ENCODE data around the gene DOHH.

Gene DOHH

GRCh38 chr19:3477951-3478350 is 22.5 kb downstream of the DOHH start:
- no peak for TF ChIP-seq CTCF (IDR thresholded peaks at IDR 0.05; ENCODE audit: low read depth, low read length, missing control alignments)
- DNase-seq = no peak
- Histone ChIP-seq H3K36me3 (replicated peaks) (no peaks in the 10 kb centered on the region), H3K27me3 (replicated peaks) (peaks cover 3% of the 10 kb centered on the region), H3K27ac (no peak overlapping the region), H3K4me3 (ENCODE audit: low read depth, low read length) (no peak overlapping the region)
- in situ Hi-C loops (cut with HindIII; ENCODE audit: low pct_ligation_motif_present, low sequenced_read_pairs) = no loop called here

- H3K27ac ChIP-seq = no peak overlapping the region
- peaks cover 2% of the 10 kb centered on the region for H3K27me3 ChIP-seq (replicated peaks)
- no peak overlapping the region for H3K4me3 ChIP-seq (ENCODE audit: low read depth, low read length)
- no peak for TF ChIP-seq CTCF (IDR thresholded peaks at IDR 0.05; ENCODE audit: low read depth, low read length, missing control alignments)
- no peaks in the 10 kb centered on the region for H3K36me3 ChIP-seq (replicated peaks)
- in situ Hi-C loops (cut with HindIII; ENCODE audit: low pct_ligation_motif_present, low sequenced_read_pairs) = no loop called here
- no peak for DNase-seq
Measured at GRCh38 chr19:3477506-3477905, 23.0 kb downstream of the DOHH start.

- Histone ChIP-seq H3K4me3 (ENCODE audit: low read depth, low read length) (no peak overlapping the region), H3K36me3 (replicated peaks) (no peaks in the 10 kb centered on the region), H3K27ac (no peak overlapping the region), H3K27me3 (replicated peaks) (peaks cover 2% of the 10 kb centered on the region)
- TF ChIP-seq CTCF (IDR thresholded peaks at IDR 0.05; ENCODE audit: low read depth, low read length, missing control alignments) = no peak
- in situ Hi-C loops (cut with HindIII; ENCODE audit: low pct_ligation_motif_present, low sequenced_read_pairs) = no loop called here
- DNase-seq = no peak
Measured at GRCh38 chr19:3476830-3477229, 23.6 kb downstream of the DOHH start.

- TF ChIP-seq CTCF (IDR thresholded peaks at IDR 0.05; ENCODE audit: low read depth, low read length, missing control alignments) = no peak
- in situ Hi-C loops (cut with HindIII; ENCODE audit: low pct_ligation_motif_present, low sequenced_read_pairs) = no loop called here
- H3K4me3 ChIP-seq (ENCODE audit: low read depth, low read length) = no peak overlapping the region
- H3K36me3 ChIP-seq (replicated peaks) = no peaks in the 10 kb centered on the region
- H3K27me3 ChIP-seq (replicated peaks) = peaks cover under 1% of the 10 kb centered on the region
- H3K27ac ChIP-seq = no peak overlapping the region
- DNase-seq = no peak
Measured at GRCh38 chr19:3475449-3475848, 25.0 kb downstream of the DOHH start.

- in situ Hi-C loops (cut with HindIII; ENCODE audit: low pct_ligation_motif_present, low sequenced_read_pairs) = no loop called here
- no peak for TF ChIP-seq CTCF (IDR thresholded peaks at IDR 0.05; ENCODE audit: low read depth, low read length, missing control alignments)
- H3K4me3 ChIP-seq (ENCODE audit: low read depth, low read length) = no peak overlapping the region
- H3K36me3 ChIP-seq (replicated peaks) = no peaks in the 10 kb centered on the region
- H3K27me3 ChIP-seq (replicated peaks) = no peaks in the 10 kb centered on the region
- DNase-seq = no peak
- no peak overlapping the region for H3K27ac ChIP-seq
Measured at GRCh38 chr19:3474614-3475013, 25.9 kb downstream of the DOHH start.

- H3K27ac ChIP-seq = no peak overlapping the region
- H3K36me3 ChIP-seq (replicated peaks) = no peaks in the 10 kb centered on the region
- in situ Hi-C loops (cut with HindIII; ENCODE audit: low pct_ligation_motif_present, low sequenced_read_pairs) = no loop called here
- no peaks in the 10 kb centered on the region for H3K27me3 ChIP-seq (replicated peaks)
- no peak overlapping the region for H3K4me3 ChIP-seq (ENCODE audit: low read depth, low read length)
- no peak for TF ChIP-seq CTCF (IDR thresholded peaks at IDR 0.05; ENCODE audit: low read depth, low read length, missing control alignments)
- DNase-seq = no peak
Measured at GRCh38 chr19:3474010-3474409, 26.5 kb downstream of the DOHH start.
